NCI-H146 (cell line): ENCODE measurements around the gene PSAT1.
A peak's percentile ranks its signal among the peaks of the same experiment; 100 is the strongest.

ENCODE experiments used
- DNase-seq: peaks from one replicate; lab custom pipeline; 2025; lab: John Stamatoyannopoulos, UW

Gene PSAT1

GRCh38 chr9:78292716-78293497, 4.0 kb upstream of the PSAT1 start:
- DNase-seq: no peak

- no peak for DNase-seq
Measured at GRCh38 chr9:78294290-78295176, 2.4 kb upstream of the PSAT1 start.

DNA sequence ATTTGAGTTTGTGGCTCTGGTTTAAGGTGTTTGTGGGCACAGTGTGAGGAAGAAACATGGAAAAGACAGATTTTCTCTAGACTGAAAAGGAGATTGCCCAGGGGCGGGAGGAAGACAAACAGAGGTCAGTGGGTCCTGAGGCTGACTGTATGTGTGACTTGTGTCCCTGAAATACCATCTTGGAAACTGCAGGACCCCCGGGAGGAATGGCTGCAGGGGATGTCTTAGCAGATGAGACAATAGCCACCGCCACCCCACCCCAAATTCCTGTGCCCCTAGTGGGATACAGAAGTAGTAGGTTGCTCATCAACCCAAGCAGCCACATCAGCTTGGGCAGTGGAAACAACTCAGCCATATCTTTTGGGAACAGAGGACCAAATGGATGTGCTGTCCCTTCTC, 1.7 kb upstream of the PSAT1 start:
- DNase-seq: no peak

- DNase-seq: no peak
Measured at GRCh38 chr9:78295731-78296130, 1.2 kb upstream of the PSAT1 start.

GRCh38 chr9:78296201-78296892, 578 bp upstream of the PSAT1 start:
- peak; percentile 49 for DNase-seq

- no peak for DNase-seq
Measured at GRCh38 chr9:78297672-78297961, 692 bp downstream of the PSAT1 start.

DNA sequence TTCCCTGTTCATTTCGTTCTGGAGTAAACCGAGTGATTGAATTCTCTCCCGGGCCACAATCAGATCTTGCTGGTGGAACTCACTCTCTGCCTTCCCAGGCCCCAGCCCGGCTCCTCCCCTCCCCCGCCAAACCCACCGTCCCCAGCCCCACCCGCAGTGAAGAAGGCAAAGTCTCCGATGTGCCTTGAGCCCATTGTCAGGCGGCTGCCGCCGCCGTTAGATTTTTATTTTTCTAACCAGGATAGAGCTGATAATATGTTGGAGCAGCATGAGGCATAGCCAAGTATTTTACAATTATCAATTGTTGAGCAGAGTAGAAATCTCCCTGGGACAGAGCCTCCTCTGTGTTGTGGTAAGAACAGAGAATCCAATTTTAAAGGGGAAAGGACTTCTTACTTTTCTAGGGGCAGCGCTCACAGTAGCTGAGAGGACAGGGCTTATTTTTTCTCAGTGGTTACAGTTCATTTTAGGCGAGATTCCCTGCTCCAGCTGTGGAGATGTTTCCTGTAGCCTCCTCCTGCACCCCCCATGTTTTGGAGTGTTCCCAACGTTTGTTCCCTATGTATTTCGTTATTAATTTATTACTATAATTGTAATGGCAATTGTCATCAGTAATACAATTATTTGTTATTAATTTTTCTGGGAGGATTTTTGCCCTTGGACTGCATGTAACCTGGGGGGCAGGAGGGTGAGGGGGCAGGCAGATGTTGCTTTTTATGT, 1.3 kb downstream of the PSAT1 start:
- DNase-seq: peak; percentile 25

GRCh38 chr9:78300209-78300608, 3.3 kb downstream of the PSAT1 start:
- DNase-seq: no peak

- no peak for DNase-seq
Measured at GRCh38 chr9:78301466-78301865, 4.5 kb downstream of the PSAT1 start.

DNA sequence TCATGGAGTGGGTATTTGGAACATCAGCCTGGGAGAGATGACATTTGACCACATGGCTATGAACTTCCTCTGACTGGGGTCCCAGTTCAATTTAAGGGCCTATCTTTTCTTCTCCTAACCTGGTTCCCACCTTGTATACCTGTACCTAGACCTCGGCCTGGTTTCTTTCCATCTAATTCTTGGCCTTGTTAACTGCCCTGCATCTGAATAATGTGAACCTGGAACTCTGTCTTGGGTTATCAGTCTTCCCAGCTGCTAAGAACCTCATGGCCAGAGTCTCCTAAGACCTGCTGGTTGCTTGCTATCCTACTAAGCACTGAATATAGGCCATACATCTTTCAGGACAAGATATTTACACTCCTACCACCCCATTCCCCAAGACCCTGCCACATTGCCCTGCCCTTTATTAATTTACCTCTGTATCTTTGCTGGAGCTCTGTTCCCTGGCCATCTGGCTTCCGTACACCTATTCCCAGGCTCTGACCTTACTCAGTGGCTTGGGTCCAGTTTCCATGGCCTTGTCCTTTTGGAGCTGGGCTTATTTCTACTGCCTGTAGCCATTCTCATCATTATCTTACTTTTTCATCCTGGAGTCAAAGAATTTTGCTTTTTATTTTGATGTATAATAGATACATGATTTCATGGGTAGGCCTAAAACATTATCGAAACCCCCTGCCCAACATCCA, 6.6 kb downstream of the PSAT1 start:
- no peak for DNase-seq

- no peak for DNase-seq
Measured at GRCh38 chr9:78304357-78304756, 7.4 kb downstream of the PSAT1 start.

GRCh38 chr9:78306222-78307076, 9.5 kb downstream of the PSAT1 start:
- no peak for DNase-seq

GRCh38 chr9:78307360-78307759, 10.4 kb downstream of the PSAT1 start:
- no peak for DNase-seq

- no peak for DNase-seq
Measured at GRCh38 chr9:78309066-78309465, 12.1 kb downstream of the PSAT1 start.

- no peak for DNase-seq
Measured at GRCh38 chr9:78311075-78311474, 14.2 kb downstream of the PSAT1 start.

- DNase-seq: no peak
Measured at GRCh38 chr9:78311886-78312524, 15.1 kb downstream of the PSAT1 start.

GRCh38 chr9:78314550-78314949, 17.6 kb downstream of the PSAT1 start:
- no peak for DNase-seq

DNA sequence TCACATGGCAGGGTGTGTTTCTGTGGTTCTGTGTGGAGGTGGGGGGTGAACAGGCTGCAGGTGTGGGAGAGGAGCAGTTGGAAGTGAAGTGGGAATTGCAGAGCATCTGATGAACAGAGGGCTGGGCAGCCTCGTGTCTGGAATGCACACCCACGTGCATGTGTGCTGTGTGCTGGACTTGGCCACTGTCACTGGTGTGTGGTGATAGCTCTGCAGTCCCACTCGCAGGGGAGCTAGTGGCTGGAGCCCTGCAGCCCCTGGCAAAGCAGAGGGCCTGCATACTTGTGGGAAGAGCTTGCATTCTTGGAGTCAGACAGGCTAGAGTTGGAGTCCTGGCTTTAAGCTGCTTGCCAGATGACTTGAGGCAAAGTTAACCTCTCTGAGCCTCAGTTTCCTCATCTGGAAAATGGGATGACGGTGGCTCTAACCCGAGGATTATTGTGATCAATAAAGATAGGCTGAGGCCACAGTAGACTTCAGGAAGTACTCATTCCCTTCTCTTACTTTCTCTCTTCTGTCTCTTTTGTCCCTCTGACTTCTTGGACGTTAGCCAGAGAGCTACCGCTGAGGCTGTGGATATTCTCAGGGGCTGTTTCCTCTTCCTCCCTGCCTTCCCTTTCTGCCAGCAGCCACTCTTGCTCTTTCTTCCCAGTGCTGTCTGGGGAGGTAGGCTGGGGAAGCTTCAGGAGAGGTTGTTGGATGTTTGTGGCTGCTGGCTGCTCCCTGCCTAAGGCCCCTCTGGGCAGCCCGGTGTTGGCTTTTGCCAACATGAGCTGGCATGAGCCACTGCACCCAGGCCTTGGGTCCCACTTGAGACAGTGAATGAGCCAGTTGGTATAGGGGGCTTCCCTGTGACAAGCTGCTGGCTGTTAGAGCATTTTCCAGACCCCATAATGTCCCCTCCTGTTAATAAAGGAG, 18.3 kb downstream of the PSAT1 start:
- DNase-seq: no peak
